Activated naive CD8-positive, alpha-beta T cell treated with anti-CD3 and anti-CD28 coated beads, Interleukin-2, amount 50 U/mL, for 24 hours (primary cell): ENCODE results near the gene NUDT4B.
"Not testable (repeated sequence)": the region's sequence is repeated elsewhere in the genome, so short reads cannot be mapped to it uniquely, and the experiment has no call there.

Experiments
- ATAC-seq: fragments of 150-1000 bp; cut with Tn5 transposase; one replicate; pipeline ENCODE4 v1.10.0; 2021
- DNase-seq: peaks from one replicate; pipeline ENCODE4 v3.0.0; 2021
- H3K27ac Mint-ChIP-seq: one replicate; pipeline ENCODE4 v1.8.0; 2021; ENCODE audit warnings: mild to moderate bottlenecking, mixed read lengths
- H3K27me3 Mint-ChIP-seq: one replicate; pipeline ENCODE4 v1.8.0; 2021; ENCODE audit warnings: mixed read lengths
- H3K36me3 Mint-ChIP-seq: one replicate; pipeline ENCODE4 v1.8.0; 2021; ENCODE audit warnings: low read depth, mixed read lengths
- H3K4me1 Mint-ChIP-seq: one replicate; pipeline ENCODE4 v1.8.0; 2021; ENCODE audit warnings: mixed read lengths
- H3K4me3 Mint-ChIP-seq: one replicate; pipeline ENCODE4 v1.8.0; 2021; ENCODE audit warnings: mild to moderate bottlenecking, moderate library complexity, mixed read lengths
- H3K9me3 Mint-ChIP-seq: one replicate; pipeline ENCODE4 v1.8.0; 2021; ENCODE audit warnings: mixed read lengths

NUDT4B gene

GRCh38 chr1:148727862-148728261 lies 20.7 kb upstream of the NUDT4B start:
- H3K36me3 Mint-ChIP-seq, H3K4me3 Mint-ChIP-seq, H3K27me3 Mint-ChIP-seq, DNase-seq, H3K27ac Mint-ChIP-seq, H3K9me3 Mint-ChIP-seq, ATAC-seq, H3K4me1 Mint-ChIP-seq: not testable (repeated sequence)

GRCh38 chr1:148729128-148729527 lies 19.4 kb upstream of the NUDT4B start:
- not testable (repeated sequence) for H3K27ac Mint-ChIP-seq, H3K4me3 Mint-ChIP-seq, H3K9me3 Mint-ChIP-seq, H3K4me1 Mint-ChIP-seq, H3K36me3 Mint-ChIP-seq, DNase-seq, H3K27me3 Mint-ChIP-seq
- ATAC-seq: peak; percentile 56

- H3K36me3 Mint-ChIP-seq, DNase-seq, H3K4me1 Mint-ChIP-seq, H3K27ac Mint-ChIP-seq, H3K9me3 Mint-ChIP-seq, H3K27me3 Mint-ChIP-seq, H3K4me3 Mint-ChIP-seq: not testable (repeated sequence)
- peak; percentile 10 for ATAC-seq
Measured at GRCh38 chr1:148729541-148729940, 19.0 kb upstream of the NUDT4B start.

GRCh38 chr1:148732277-148732676 lies 16.3 kb upstream of the NUDT4B start:
- H3K4me3 Mint-ChIP-seq, H3K4me1 Mint-ChIP-seq, H3K27ac Mint-ChIP-seq, DNase-seq, H3K9me3 Mint-ChIP-seq, H3K36me3 Mint-ChIP-seq, ATAC-seq, H3K27me3 Mint-ChIP-seq: not testable (repeated sequence)

- not testable (repeated sequence) for H3K36me3 Mint-ChIP-seq, H3K4me1 Mint-ChIP-seq, DNase-seq
Measured at GRCh38 chr1:148733585-148734310, 14.8 kb upstream of the NUDT4B start.

GRCh38 chr1:148734311-148734662 lies 14.3 kb upstream of the NUDT4B start:
- not testable (repeated sequence) for ATAC-seq, H3K27me3 Mint-ChIP-seq, H3K27ac Mint-ChIP-seq, H3K36me3 Mint-ChIP-seq, DNase-seq, H3K4me1 Mint-ChIP-seq, H3K4me3 Mint-ChIP-seq, H3K9me3 Mint-ChIP-seq

More at GRCh38 chr1:148733585-148734310, 14.8 kb upstream of the NUDT4B start:
- not testable (repeated sequence) for H3K27me3 Mint-ChIP-seq, H3K9me3 Mint-ChIP-seq, ATAC-seq, H3K27ac Mint-ChIP-seq, H3K4me3 Mint-ChIP-seq

- H3K36me3 Mint-ChIP-seq, H3K27me3 Mint-ChIP-seq, DNase-seq, H3K27ac Mint-ChIP-seq, H3K4me3 Mint-ChIP-seq, H3K9me3 Mint-ChIP-seq, H3K4me1 Mint-ChIP-seq: not testable (repeated sequence)
- peak; percentile 83 for ATAC-seq
Measured at GRCh38 chr1:148735538-148735937, 13.0 kb upstream of the NUDT4B start.

GRCh38 chr1:148738667-148739066 lies 9.9 kb upstream of the NUDT4B start:
- not testable (repeated sequence) for H3K27me3 Mint-ChIP-seq, H3K27ac Mint-ChIP-seq, H3K9me3 Mint-ChIP-seq, H3K4me3 Mint-ChIP-seq, DNase-seq, ATAC-seq, H3K36me3 Mint-ChIP-seq, H3K4me1 Mint-ChIP-seq

GRCh38 chr1:148743200-148743599 lies 5.4 kb upstream of the NUDT4B start:
- ATAC-seq, H3K4me1 Mint-ChIP-seq, H3K27me3 Mint-ChIP-seq, H3K27ac Mint-ChIP-seq, H3K9me3 Mint-ChIP-seq, H3K36me3 Mint-ChIP-seq, DNase-seq, H3K4me3 Mint-ChIP-seq: not testable (repeated sequence)

- not testable (repeated sequence) for ATAC-seq, H3K9me3 Mint-ChIP-seq
Measured at GRCh38 chr1:148743726-148744720, 4.6 kb upstream of the NUDT4B start.

GRCh38 chr1:148749335-148749681 lies 734 bp downstream of the NUDT4B start:
- not testable (repeated sequence) for DNase-seq, H3K27ac Mint-ChIP-seq, H3K9me3 Mint-ChIP-seq, H3K27me3 Mint-ChIP-seq, H3K36me3 Mint-ChIP-seq, H3K4me3 Mint-ChIP-seq, H3K4me1 Mint-ChIP-seq
- peak; percentile 98 for ATAC-seq

More at GRCh38 chr1:148743726-148744720, 4.6 kb upstream of the NUDT4B start:
- H3K36me3 Mint-ChIP-seq, H3K27me3 Mint-ChIP-seq, H3K4me1 Mint-ChIP-seq, H3K27ac Mint-ChIP-seq, H3K4me3 Mint-ChIP-seq, DNase-seq: not testable (repeated sequence)

- not testable (repeated sequence) for H3K9me3 Mint-ChIP-seq, H3K4me1 Mint-ChIP-seq, H3K27me3 Mint-ChIP-seq, H3K27ac Mint-ChIP-seq, DNase-seq, H3K36me3 Mint-ChIP-seq, H3K4me3 Mint-ChIP-seq
- peak; percentile 47 for ATAC-seq
Measured at GRCh38 chr1:148756231-148756630, 7.7 kb downstream of the NUDT4B start.

- H3K36me3 Mint-ChIP-seq, DNase-seq, H3K4me3 Mint-ChIP-seq, H3K9me3 Mint-ChIP-seq, H3K27ac Mint-ChIP-seq, H3K27me3 Mint-ChIP-seq, H3K4me1 Mint-ChIP-seq: not testable (repeated sequence)
- peak; percentile 21 for ATAC-seq
Measured at GRCh38 chr1:148757446-148757845, 8.9 kb downstream of the NUDT4B start.

- H3K9me3 Mint-ChIP-seq, H3K36me3 Mint-ChIP-seq, H3K27me3 Mint-ChIP-seq, H3K4me1 Mint-ChIP-seq, H3K27ac Mint-ChIP-seq, H3K4me3 Mint-ChIP-seq, DNase-seq: not testable (repeated sequence)
- peak; percentile 95 for ATAC-seq
Measured at GRCh38 chr1:148758412-148758811, 9.8 kb downstream of the NUDT4B start.

- not testable (repeated sequence) for ATAC-seq, DNase-seq, H3K4me3 Mint-ChIP-seq, H3K4me1 Mint-ChIP-seq, H3K36me3 Mint-ChIP-seq, H3K9me3 Mint-ChIP-seq, H3K27me3 Mint-ChIP-seq, H3K27ac Mint-ChIP-seq
Measured at GRCh38 chr1:148758925-148759324, 10.4 kb downstream of the NUDT4B start.
